GM18858 (cell line): ENCODE results near the gene FHL2.
"Not testable (repeated sequence)": the region's sequence is repeated elsewhere in the genome, so short reads cannot be mapped to it uniquely, and the experiment has no call there.

Experiments
- ATAC-seq: cut with Tn5 transposase; IDR thresholded peaks from one replicate; pipeline ENCODE4 v1.9.1; 2021; ENCODE audit not compliant: unreplicated experiment

The FHL2 gene

GRCh38 chr2:105344704-105345345 is 54.0 kb downstream of the FHL2 start:
- no peak for ATAC-seq

- no peak for ATAC-seq
Observed at GRCh38 chr2:105339414-105339813, 59.4 kb downstream of the FHL2 start.

GRCh38 chr2:105338020-105338385 is 60.8 kb downstream of the FHL2 start:
- ATAC-seq, result no peak

GRCh38 chr2:105337122-105338019 is 61.5 kb downstream of the FHL2 start, which contains the start of gene C2orf49:
Gene C2orf49, plus strand, starts transcription at chr2:105337540. Its CDS starts 48 bp downstream, at chr2:105337588.
- peak; percentile 77 for ATAC-seq

GRCh38 chr2:105336786-105337121 is 62.1 kb downstream of the FHL2 start:
- no peak for ATAC-seq

GRCh38 chr2:105335469-105335868 is 63.4 kb downstream of the FHL2 start:
- ATAC-seq, result no peak

- ATAC-seq, result no peak
Observed at GRCh38 chr2:105334211-105334610, 64.6 kb downstream of the FHL2 start.

- ATAC-seq, result no peak
Observed at GRCh38 chr2:105330681-105331375, 68.0 kb downstream of the FHL2 start.

GRCh38 chr2:105329561-105330495 is 69.0 kb downstream of the FHL2 start, which contains the start of gene TGFBRAP1:
Gene TGFBRAP1, minus strand, starts transcription at chr2:105329735. Its CDS starts 21,434 bp downstream, at chr2:105308301.
- ATAC-seq, result peak; percentile 67

- no peak for ATAC-seq
Observed at GRCh38 chr2:105329197-105329554, 69.7 kb downstream of the FHL2 start.

GRCh38 chr2:105328281-105329196 is 70.3 kb downstream of the FHL2 start:
- ATAC-seq, result no peak

GRCh38 chr2:105327690-105328089 is 71.2 kb downstream of the FHL2 start:
- ATAC-seq, result no peak

- not testable (repeated sequence) for ATAC-seq
Observed at GRCh38 chr2:105327271-105327670, 71.6 kb downstream of the FHL2 start.

- ATAC-seq, result no peak
Observed at GRCh38 chr2:105325389-105325963, 73.4 kb downstream of the FHL2 start.

GRCh38 chr2:105324732-105325131 is 74.1 kb downstream of the FHL2 start:
- no peak for ATAC-seq

GRCh38 chr2:105324101-105324500 is 74.8 kb downstream of the FHL2 start:
- no peak for ATAC-seq

- no peak for ATAC-seq
Observed at GRCh38 chr2:105323111-105323510, 75.7 kb downstream of the FHL2 start.

- peak; percentile 44 for ATAC-seq
Observed at GRCh38 chr2:105321875-105322646, 76.8 kb downstream of the FHL2 start.
